Sigmoid colon (tissue), 7 donors: ENCODE measurements around the gene ACOT4. TPM values are rescaled to one million over a fixed set of nuclear protein-coding genes. Genes with fewer than 3 reads are reported as not detected.

ENCODE experiments used
- DNase-seq: peaks from one replicate; pipeline ENCODE4 v3.0.0-alpha.2; 2019
- H3K27ac ChIP-seq, 4 donors: fragments of 200-600 bp; sonication (generic); one replicate each; pipeline ENCODE4 v1.5.1; 2016 to 2019; ENCODE audit warnings: mild to moderate bottlenecking in 1 of 4
- H3K27me3 ChIP-seq, 3 donors: fragments of 200-600 bp; sonication (generic); one replicate each; pipeline ENCODE4 v1.5.1; 2019; ENCODE audit warnings: mild to moderate bottlenecking in 1 of 3
- H3K36me3 ChIP-seq, 4 donors: fragments of 200-600 bp; sonication (generic); one replicate each; pipeline ENCODE4 v1.5.1; 2016 to 2019
- H3K4me1 ChIP-seq, 4 donors: fragments of 200-600 bp; sonication (generic); one replicate each; pipeline ENCODE4 v1.5.1; 2017 to 2019
- H3K4me3 ChIP-seq, 4 donors: fragments of 200-600 bp; sonication (generic); one replicate each; pipeline ENCODE4 v1.5.1; 2017 to 2019; ENCODE audit warnings: mild to moderate bottlenecking in 2 of 4, moderate library complexity in 1 of 4
- H3K9me3 ChIP-seq, 4 donors: fragments of 200-600 bp in 3 of 4; sonication (generic) in 3 of 4; one replicate each; pipeline versions ENCODE4 v1.5.1 to v1.6.1; 2013 to 2019
- EP300 ChIP-seq, 4 donors: sonication (generic); formaldehyde crosslinking; IDR thresholded peaks; one replicate each; pipeline ENCODE4 v1.6.1; 2017; ENCODE audit warnings: antibody characterized with exemption in 4 of 4
- POLR2A ChIP-seq, 2 donors: fragments of 450-650 bp; IDR thresholded peaks; one replicate each; pipeline ENCODE4 v1.6.1; 2016; ENCODE audit warnings: antibody characterized with exemption in 2 of 2, mild to moderate bottlenecking in 2 of 2, moderate library complexity in 2 of 2
- POLR2AphosphoS5 ChIP-seq, 4 donors: sonication (generic); formaldehyde crosslinking; IDR thresholded peaks; one replicate each; pipeline ENCODE4 v1.6.1; 2017; ENCODE audit warnings: antibody characterized with exemption in 4 of 4
- WGBS, 2 donors: extraction: QIAGEN DNeasy Blood & Tissue Kit; methylation state at CpG; one replicate each; pipeline ENCODE4 v1.1.7; 2013; 5-methylcytosine and 5-hydroxymethylcytosine counted together
- intact Hi-C: fragments of 100-400 bp; cut with DNase I; formaldehyde crosslinking; loops from one replicate; pipeline ENCODE4 v1.15.1; 2023
- polyA plus RNA-seq, 3 donors: library from polyadenylated mRNA; stranded (reverse); fragments of 200-250 nt; gene quantifications; one replicate each; pipeline ENCODE4 v1.2.3, GENCODE V29; 2013
- total RNA-seq, 4 donors: library from RNA; depleted of rRNA; stranded (reverse); fragments of >200 nt; gene quantifications; one replicate each; pipeline ENCODE4 v1.1.0, GENCODE V29; 2016
- TF ChIP-seq, protein P1 (sequence below), 4 experiments: fragments of 450-650 bp in 3 of 4; fragments of 200-600 bp in 1 of 4; IDR thresholded peaks; one replicate each; pipeline ENCODE4 v1.5.1; 2016 to 2019; ENCODE audit warnings: antibody characterized with exemption in 4 of 4, mild to moderate bottlenecking in 3 of 4, moderate library complexity in 2 of 4
- donor health status: healthy with polysubstance abuse.
- donor health status: Bipolar disorder and iron deficiency.
- donor health status: healthy.

ACOT4 gene
- total and polyA plus RNA-seq, 7 donors: 0.33 to 3.7 (median 2.2) TPM

DNA sequence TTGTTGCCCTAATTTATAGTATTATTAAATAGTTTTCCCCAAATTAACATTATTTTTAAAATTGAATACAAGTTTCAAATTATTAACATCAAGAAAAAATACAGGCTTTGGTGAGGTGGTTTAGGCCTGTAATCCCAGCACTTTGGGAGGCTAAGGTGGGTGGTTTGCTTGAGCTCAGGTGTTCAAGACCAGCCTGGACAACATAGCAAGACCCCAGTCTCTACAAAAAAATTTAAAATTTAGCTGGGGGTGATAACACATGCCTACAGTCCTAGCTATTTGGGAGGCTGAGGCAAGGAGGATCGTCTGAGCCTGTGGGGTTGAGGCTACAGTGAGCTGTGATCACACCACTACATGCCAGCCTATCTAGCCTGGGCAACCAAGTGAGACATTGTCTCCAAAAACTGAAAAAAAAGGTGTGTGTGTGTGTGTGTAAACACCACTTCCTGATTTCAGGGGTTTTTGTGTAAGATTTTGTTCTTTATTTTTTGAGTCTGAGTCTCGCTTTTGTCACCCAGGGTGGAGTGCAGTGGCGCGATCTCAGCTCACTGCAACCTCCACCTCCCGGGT is 49.2 kb downstream of the ACOT4 start:
- DNase-seq: no peak
- intact Hi-C loops: loop anchor here (5.0 to 10.0 kb wide), 2 partner anchors 71 to 184 kb away; partner anchors contain the start of gene PNMA1
- Histone ChIP-seq H3K9me3 (no peaks in the 10 kb centered on the region), H3K27ac (no peak overlapping the region), H3K4me1 (peaks cover 0 to 16% (median 14%) of the 10 kb centered on the region in 4 donors), H3K4me3 (no peak overlapping the region), H3K36me3 (no peaks in the 10 kb centered on the region), H3K27me3 (no peaks in the 10 kb centered on the region)
- TF ChIP-seq EP300 (IDR thresholded peaks at IDR 0.05) (no peak), POLR2AphosphoS5 (IDR thresholded peaks at IDR 0.05) (no peak), POLR2A (IDR thresholded peaks at IDR 0.05) (no peak)
- TF ChIP-seq, protein P1, sequence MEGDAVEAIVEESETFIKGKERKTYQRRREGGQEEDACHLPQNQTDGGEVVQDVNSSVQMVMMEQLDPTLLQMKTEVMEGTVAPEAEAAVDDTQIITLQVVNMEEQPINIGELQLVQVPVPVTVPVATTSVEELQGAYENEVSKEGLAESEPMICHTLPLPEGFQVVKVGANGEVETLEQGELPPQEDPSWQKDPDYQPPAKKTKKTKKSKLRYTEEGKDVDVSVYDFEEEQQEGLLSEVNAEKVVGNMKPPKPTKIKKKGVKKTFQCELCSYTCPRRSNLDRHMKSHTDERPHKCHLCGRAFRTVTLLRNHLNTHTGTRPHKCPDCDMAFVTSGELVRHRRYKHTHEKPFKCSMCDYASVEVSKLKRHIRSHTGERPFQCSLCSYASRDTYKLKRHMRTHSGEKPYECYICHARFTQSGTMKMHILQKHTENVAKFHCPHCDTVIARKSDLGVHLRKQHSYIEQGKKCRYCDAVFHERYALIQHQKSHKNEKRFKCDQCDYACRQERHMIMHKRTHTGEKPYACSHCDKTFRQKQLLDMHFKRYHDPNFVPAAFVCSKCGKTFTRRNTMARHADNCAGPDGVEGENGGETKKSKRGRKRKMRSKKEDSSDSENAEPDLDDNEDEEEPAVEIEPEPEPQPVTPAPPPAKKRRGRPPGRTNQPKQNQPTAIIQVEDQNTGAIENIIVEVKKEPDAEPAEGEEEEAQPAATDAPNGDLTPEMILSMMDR (IDR thresholded peaks at IDR 0.05): no peak
- WGBS, 2 donors: 90 to 91% methylated on average over 5 of the region's 5 CpGs

DNA sequence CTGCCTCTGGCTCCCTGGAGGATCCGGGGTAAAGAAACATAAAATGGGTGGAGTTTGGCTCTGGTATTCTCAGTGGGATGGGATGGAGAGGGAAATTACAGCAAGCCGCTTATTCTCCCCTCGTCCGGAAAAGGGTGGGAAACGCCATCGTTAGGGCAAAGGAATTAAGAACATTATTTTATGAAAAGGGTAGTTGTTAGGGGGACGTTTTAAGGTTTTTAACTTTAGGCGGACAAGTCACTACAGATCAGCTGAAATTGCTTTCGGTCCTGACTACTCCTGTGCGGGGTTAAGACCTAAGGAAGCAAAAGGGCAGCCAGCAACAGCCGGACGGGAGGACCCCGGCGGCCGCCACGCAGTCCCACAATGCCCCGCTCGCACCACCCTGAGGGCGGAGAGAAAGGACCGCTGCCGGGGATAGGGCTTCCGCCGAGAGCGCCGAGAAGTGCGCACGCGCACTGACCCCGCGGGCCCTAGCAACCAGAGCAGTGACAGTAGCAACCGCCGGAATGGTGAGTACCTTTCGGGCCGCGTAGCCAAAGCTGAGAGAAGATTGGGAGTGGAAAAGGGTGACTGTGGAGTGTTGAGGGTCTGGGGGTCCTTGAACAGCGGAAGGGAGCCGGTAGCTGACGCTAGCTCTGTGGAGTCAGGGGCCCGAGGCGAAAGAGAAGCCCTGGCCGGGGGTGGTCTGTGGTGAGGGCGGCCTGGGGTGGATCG is 53.0 kb downstream of the ACOT4 start, which contains the start of gene DNAL1:
Gene DNAL1 (plus strand): TSS at position 456 of the 717 bp plus-strand sequence. CDS start 54 bp downstream, at position 510.
- TF ChIP-seq, protein P1 (IDR thresholded peaks at IDR 0.05): no peak
- TF ChIP-seq EP300 (IDR thresholded peaks at IDR 0.05): no peak
- TF ChIP-seq POLR2A (IDR thresholded peaks at IDR 0.05): peak; percentile 60 to 64
- TF ChIP-seq POLR2AphosphoS5 (IDR thresholded peaks at IDR 0.05): peak; percentile 70 to 88 (median 83)
- Histone ChIP-seq H3K4me3 (peak within 1 kb of the TSS; percentile 53 to 73 (median 71)), H3K4me1 (peaks cover 0 to 20% (median 15%) of the 10 kb centered on the region in 4 donors), H3K9me3 (no peaks in the 10 kb centered on the region), H3K27me3 (no peaks in the 10 kb centered on the region), H3K36me3 (no peaks in the 10 kb centered on the region), H3K27ac (peak within 1 kb of the TSS; percentile 85 to 91 (median 88))
- intact Hi-C loops: loop anchor here (5.0 to 10.0 kb wide), 2 partner anchors 68 to 180 kb away; partner anchors contain the start of gene PNMA1
- DNase-seq: peak; percentile 96
- 0% methylated on average over 43 of the region's 43 CpGs for WGBS, 2 donors

DNA sequence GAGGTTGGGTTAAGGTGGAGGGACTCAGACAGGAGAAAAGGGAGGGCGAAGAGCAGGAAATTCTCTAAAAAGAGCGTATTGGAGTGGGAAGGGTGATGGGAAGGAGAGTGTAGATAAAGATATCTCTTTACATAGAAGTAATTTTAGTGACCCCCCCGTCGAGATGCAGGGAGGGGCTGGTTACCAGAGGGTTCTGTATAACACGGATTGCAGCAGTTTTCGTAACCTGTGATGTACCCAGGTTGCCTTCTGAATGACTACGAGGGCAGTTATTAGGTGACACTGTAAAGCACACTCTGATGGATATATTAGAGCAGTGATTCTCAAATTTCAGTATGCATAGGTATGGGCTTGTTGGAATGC is 53.6 kb downstream of the ACOT4 start:
- Histone ChIP-seq H3K27ac (peak overlapping the region; percentile 85 to 91 (median 88)), H3K4me3 (peak overlapping the region; percentile 53 to 73 (median 71)), H3K9me3 (no peaks in the 10 kb centered on the region), H3K27me3 (no peaks in the 10 kb centered on the region), H3K4me1 (peaks cover 0 to 20% (median 15%) of the 10 kb centered on the region in 4 donors), H3K36me3 (no peaks in the 10 kb centered on the region)
- DNase-seq: no peak
- TF ChIP-seq POLR2A (IDR thresholded peaks at IDR 0.05): no peak
- no peak for TF ChIP-seq EP300 (IDR thresholded peaks at IDR 0.05)
- TF ChIP-seq POLR2AphosphoS5 (IDR thresholded peaks at IDR 0.05): no peak
- TF ChIP-seq, protein P1 (IDR thresholded peaks at IDR 0.05): no peak
- WGBS, 2 donors: 3 to 8% methylated on average over 7 of the region's 7 CpGs
- intact Hi-C loops: loop anchor here (10.0 kb wide), 1 partner anchor 180 kb away; no protein-coding TSS in a partner anchor

Other genes with a start within 250 kb of the ACOT4 start
- gene NUMB, start 133.3 kb upstream of the ACOT4 start, total RNA-seq: 10 to 100 TPM; 37.6 to 80.3 (median 55.7) TPM
- 10 to 100 TPM; 42.5 to 53.4 (median 45.6) TPM for gene NUMB, start 133.3 kb upstream of the ACOT4 start, polyA plus RNA-seq
- 10 to 100 TPM in 2 of 4 donors, 1 to 10 TPM in 2; 8.9 to 15.8 (median 11.6) TPM for gene RIOX1, start 100.9 kb upstream of the ACOT4 start, total RNA-seq
- 1 to 10 TPM; 3.0 to 8.2 (median 4.4) TPM for gene RIOX1, start 100.9 kb upstream of the ACOT4 start, polyA plus RNA-seq
- gene ACOT1, start 54.7 kb upstream of the ACOT4 start, total RNA-seq: 10 to 100 TPM in 3 of 4 donors, 1 to 10 TPM in 1; 6.9 to 25.3 (median 19.0) TPM
- 1 to 10 TPM; 2.9 to 6.5 (median 6.0) TPM for gene ACOT1, start 54.7 kb upstream of the ACOT4 start, polyA plus RNA-seq
- 1 to 10 TPM in 1 of 4 donors, under 1 TPM in 2, not detected in 1; 0.28 to 1.2 (median 0.49) TPM for gene HEATR4, start 32.9 kb upstream of the ACOT4 start, total RNA-seq
- under 1 TPM in 1 of 3 donors, not detected in 2; 0.03 TPM for gene HEATR4, start 32.9 kb upstream of the ACOT4 start, polyA plus RNA-seq
- 100 to 1,000 TPM in 2 of 4 donors, 10 to 100 TPM in 2; 44.7 to 125 (median 99.0) TPM for gene ACOT2, start 22.7 kb upstream of the ACOT4 start, total RNA-seq
- 10 to 100 TPM; 19.2 to 36.8 (median 22.9) TPM for gene ACOT2, start 22.7 kb upstream of the ACOT4 start, polyA plus RNA-seq
- gene ACOT6, start 20.6 kb downstream of the ACOT4 start, total RNA-seq: not detected
- not detected for gene ACOT6, start 20.6 kb downstream of the ACOT4 start, polyA plus RNA-seq
- gene DNAL1, start 53.1 kb downstream of the ACOT4 start, total RNA-seq: 10 to 100 TPM in 2 of 4 donors, 1 to 10 TPM in 2; 5.6 to 20.0 (median 9.6) TPM
- 1 to 10 TPM; 4.6 to 9.0 (median 5.1) TPM for gene DNAL1, start 53.1 kb downstream of the ACOT4 start, polyA plus RNA-seq
- 10 to 100 TPM; 33.5 to 63.1 (median 37.3) TPM for gene PNMA1, start 122.5 kb downstream of the ACOT4 start, total RNA-seq
- 10 to 100 TPM; 11.4 to 20.4 (median 16.9) TPM for gene PNMA1, start 122.5 kb downstream of the ACOT4 start, polyA plus RNA-seq